Heart left ventricle (tissue), 13 donors: Measurements from ENCODE around the gene MVB12B.

Experiments used
- POLR2A ChIP-seq, 2 donors: fragments of 450-650 bp; IDR thresholded peaks; one replicate each; pipeline ENCODE4 v1.6.1; 2017; ENCODE audit warnings: antibody characterized with exemption in 2 of 2, mild to moderate bottlenecking in 2 of 2, moderate library complexity in 2 of 2
- TF ChIP-seq, protein P1 (sequence below), 12 donors: fragments of 200-600 bp; sonication (generic) in 4 of 12; IDR thresholded peaks; one replicate each; pipeline versions ENCODE4 v1.5.0 to v1.8.0; 2018 to 2022; ENCODE audit warnings: antibody characterized with exemption in 12 of 12, mild to moderate bottlenecking in 5 of 12
- donor health status: ischemic (EF 13 %, LVEDD 7.1; RV severe dilation, severe dysfunction).
- donor health status: DM: no; HTN: yes; CAD: no.
- donor health status: DM: no; HTN: no; CAD: no.
- donor health status: ischemic (EF 25% LVEDD 6.9; RV normal size, moderate dysfunction).
- donor health status: ischemic (EF 25% LVEDD 5.7; RV mildly dilated, moderate dysfunction).
- donor health status: ischemic (EF 35%, LVEDD 5.7; RV mildly dilated, moderate dysfunction).
- donor health status: nonischemic (EF 11% LVEDD 7.7; RV severe dilation, severe dysfunction).
- donor health status: DM: yes; HTN: yes; CAD: no.
- donor health status: PGD.
- donor health status: ischemic (EF 29% LVEDD 5.4; RV normal size, mild dysfunction).
- donor health status: nonischemic (EF 23%, LVEDD 6.1; RV moderate dilation, normal function).

- TF ChIP-seq, protein P1, sequence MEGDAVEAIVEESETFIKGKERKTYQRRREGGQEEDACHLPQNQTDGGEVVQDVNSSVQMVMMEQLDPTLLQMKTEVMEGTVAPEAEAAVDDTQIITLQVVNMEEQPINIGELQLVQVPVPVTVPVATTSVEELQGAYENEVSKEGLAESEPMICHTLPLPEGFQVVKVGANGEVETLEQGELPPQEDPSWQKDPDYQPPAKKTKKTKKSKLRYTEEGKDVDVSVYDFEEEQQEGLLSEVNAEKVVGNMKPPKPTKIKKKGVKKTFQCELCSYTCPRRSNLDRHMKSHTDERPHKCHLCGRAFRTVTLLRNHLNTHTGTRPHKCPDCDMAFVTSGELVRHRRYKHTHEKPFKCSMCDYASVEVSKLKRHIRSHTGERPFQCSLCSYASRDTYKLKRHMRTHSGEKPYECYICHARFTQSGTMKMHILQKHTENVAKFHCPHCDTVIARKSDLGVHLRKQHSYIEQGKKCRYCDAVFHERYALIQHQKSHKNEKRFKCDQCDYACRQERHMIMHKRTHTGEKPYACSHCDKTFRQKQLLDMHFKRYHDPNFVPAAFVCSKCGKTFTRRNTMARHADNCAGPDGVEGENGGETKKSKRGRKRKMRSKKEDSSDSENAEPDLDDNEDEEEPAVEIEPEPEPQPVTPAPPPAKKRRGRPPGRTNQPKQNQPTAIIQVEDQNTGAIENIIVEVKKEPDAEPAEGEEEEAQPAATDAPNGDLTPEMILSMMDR (IDR thresholded peaks at IDR 0.05): no peak
- no peak for TF ChIP-seq POLR2A (IDR thresholded peaks at IDR 0.05)
These were observed 170.4 kb downstream of the MVB12B start for GRCh38 chr9:126496781-126497659.
